GM12878 (cell line): Measurements from ENCODE around the gene SLC13A2.

Source experiments
- ASH2L ChIP-seq: fragments of 300-600, 200-600 bp; sonication (generic); IDR thresholded peaks from 2 replicates; pipeline ENCODE4 v1.6.1; 2017; ENCODE audit warnings: low read depth, mild to moderate bottlenecking, borderline replicate concordance
- CHD2 ChIP-seq: IDR thresholded peaks from 2 replicates; pipeline ENCODE4 v1.6.1; 2011; ENCODE audit warnings: low read depth, low read length, improper control_type of control experiment, borderline replicate concordance
- CTCF ChIP-seq, 3 experiments: IDR thresholded peaks in 2 of 3; conservative IDR thresholded peaks in 1 of 3; 2 replicates each; pipeline ENCODE4 v1.5.1; 2011; ENCODE audit warnings: low read depth in 3 of 3, low read length in 3 of 3, mild to moderate bottlenecking in 3 of 3, control low read depth in 2 of 3, moderate library complexity in 2 of 3, inconsistent platforms in 1 of 3, mixed read lengths in 1 of 3; ENCODE audit not compliant: control insufficient read depth in 2 of 3, insufficient read depth in 1 of 3; ENCODE audit errors: extremely low read depth in 1 of 3
- EP300 ChIP-seq, 2 experiments: fragments of 150-350 bp in 1 of 2; IDR thresholded peaks; 2 replicates each; pipeline ENCODE4 v1.6.1; 2011 to 2012; ENCODE audit warnings: low read depth in 2 of 2, low read length in 2 of 2, borderline replicate concordance in 1 of 2, improper control_type of control experiment in 1 of 2, inconsistent platforms in 1 of 2; ENCODE audit not compliant: control insufficient read depth in 1 of 2
- EZH2 ChIP-seq: IDR thresholded peaks from 2 replicates; pipeline ENCODE4 v1.6.1; 2012; ENCODE audit warnings: low read depth, mild to moderate bottlenecking, control low read depth, inconsistent platforms, low read length, borderline replicate concordance; ENCODE audit not compliant: control insufficient read depth
- SMAD1 ChIP-seq: fragments of 450-650 bp; IDR thresholded peaks from 2 replicates; pipeline ENCODE4 v1.6.1; 2018; ENCODE audit warnings: mild to moderate bottlenecking, low read depth; ENCODE audit not compliant: partially characterized antibody
- SP1 ChIP-seq: IDR thresholded peaks from one replicate; pipeline ENCODE4 v1.6.1; 2011; ENCODE audit warnings: low read depth, low read length
- TCF3 ChIP-seq: IDR thresholded peaks from 2 replicates; pipeline ENCODE4 v1.6.1; 2012; ENCODE audit warnings: low read depth, mild to moderate bottlenecking, low read length, borderline replicate concordance; ENCODE audit not compliant: insufficient read depth
- USF2 ChIP-seq: IDR thresholded peaks from 2 replicates; pipeline ENCODE4 v1.6.1; 2011; ENCODE audit warnings: low read depth, low read length, improper control_type of control experiment, borderline replicate concordance
- YY1 ChIP-seq: IDR thresholded peaks from 2 replicates; pipeline ENCODE4 v1.6.1; 2011; ENCODE audit warnings: low read depth, mild to moderate bottlenecking, low read length
- ZNF687 ChIP-seq: fragments of 450-650 bp; IDR thresholded peaks from 2 replicates; pipeline ENCODE4 v1.6.1; 2017; ENCODE audit warnings: mild to moderate bottlenecking, moderate library complexity

- no peak for TF ChIP-seq EP300 (IDR thresholded peaks at IDR 0.05; ENCODE audit: borderline replicate concordance in 1 of 2, control insufficient read depth in 1 of 2, low read depth in 2 of 2, low read length in 2 of 2)
- TF ChIP-seq TCF3 = no peak
- TF ChIP-seq YY1 = no peak
- no peak for TF ChIP-seq EZH2
- TF ChIP-seq SMAD1 = no peak
- no peak for TF ChIP-seq CTCF (IDR thresholded peaks at IDR 0.05 in 2 of 3, conservative IDR thresholded peaks at IDR 0.05 in 1 of 3; ENCODE audit: control insufficient read depth in 2 of 3, extremely low read depth in 1 of 3, insufficient read depth in 1 of 3, low read depth in 3 of 3, low read length in 3 of 3)
- no peak for TF ChIP-seq SP1
- TF ChIP-seq ASH2L = no peak
- no peak for TF ChIP-seq USF2
- no peak for TF ChIP-seq ZNF687
- TF ChIP-seq CHD2 = no peak
These were observed 460 bp upstream of the SLC13A2 start for GRCh38 chr17:28472871-28473497.
